Breast epithelium (tissue), 4 donors: Measurements from ENCODE around the gene ZNF423. TPM values are rescaled to one million over a fixed set of nuclear protein-coding genes. Genes with fewer than 3 reads are reported as not detected.

ENCODE experiments used
- DNase-seq, 2 donors: peaks; one replicate each; pipeline ENCODE4 v3.0.0-alpha.2; 2019; ENCODE audit warnings: low spot score in 2 of 2
- H3K27ac ChIP-seq, 2 donors: fragments of 200-600 bp; sonication (generic) in 1 of 2; one replicate each; pipeline ENCODE4 v1.5.1; 2016 to 2019; ENCODE audit warnings: mild to moderate bottlenecking in 1 of 2
- H3K27me3 ChIP-seq, 2 donors: fragments of 200-600 bp; sonication (generic) in 1 of 2; one replicate each; pipeline versions ENCODE4 v1.5.1 to v1.6.0; 2017 to 2019; ENCODE audit warnings: control low read depth in 1 of 2, mild to moderate bottlenecking in 1 of 2
- H3K36me3 ChIP-seq: fragments of 200-600 bp; one replicate; pipeline ENCODE4 v1.5.1; 2019
- H3K4me1 ChIP-seq, 2 donors: fragments of 200-600 bp; sonication (generic); one replicate each; pipeline ENCODE4 v1.5.1; 2016 to 2019; ENCODE audit warnings: control low read depth in 1 of 2
- H3K4me3 ChIP-seq, 3 donors: fragments of 200-600 bp; sonication (generic); 1 replicate in 2 of 3; 2 replicates in 1 of 3; pipeline ENCODE4 v1.5.1; 2016 to 2019; ENCODE audit warnings: mild to moderate bottlenecking in 3 of 3, moderate library complexity in 2 of 3
- H3K9me3 ChIP-seq, 2 donors: fragments of 200-600 bp; sonication (generic) in 1 of 2; one replicate each; pipeline ENCODE4 v1.5.1; 2016 to 2019; ENCODE audit warnings: control low read depth in 1 of 2
- POLR2A ChIP-seq: fragments of 450-650 bp; IDR thresholded peaks from one replicate; pipeline ENCODE4 v1.6.1; 2016; ENCODE audit warnings: antibody characterized with exemption, mild to moderate bottlenecking, moderate library complexity
- POLR2AphosphoS5 ChIP-seq, 3 donors: sonication (generic); formaldehyde crosslinking; IDR thresholded peaks; one replicate each; pipeline ENCODE4 v1.6.1; 2017; ENCODE audit warnings: antibody characterized with exemption in 3 of 3
- intact Hi-C: fragments of 100-400 bp; cut with DNase I; formaldehyde crosslinking; loops from one replicate; pipeline ENCODE4 v1.15.1; 2023; ENCODE audit warnings: low total_unique reads
- total RNA-seq, 3 donors: library from RNA; depleted of rRNA; stranded (reverse); fragments of >200 nt; gene quantifications; one replicate each; pipeline ENCODE4 v1.1.0, GENCODE V29; 2016
- TF ChIP-seq, protein P1 (sequence below), 3 donors: fragments of 450-650 bp; IDR thresholded peaks; one replicate each; pipeline ENCODE4 v1.5.1; 2016 to 2017; ENCODE audit warnings: antibody characterized with exemption in 3 of 3, mild to moderate bottlenecking in 3 of 3, moderate library complexity in 3 of 3

The ZNF423 gene
- total RNA-seq, 3 donors from 2014 or later, result 4.7 to 8.0 (median 5.9) TPM

DNA sequence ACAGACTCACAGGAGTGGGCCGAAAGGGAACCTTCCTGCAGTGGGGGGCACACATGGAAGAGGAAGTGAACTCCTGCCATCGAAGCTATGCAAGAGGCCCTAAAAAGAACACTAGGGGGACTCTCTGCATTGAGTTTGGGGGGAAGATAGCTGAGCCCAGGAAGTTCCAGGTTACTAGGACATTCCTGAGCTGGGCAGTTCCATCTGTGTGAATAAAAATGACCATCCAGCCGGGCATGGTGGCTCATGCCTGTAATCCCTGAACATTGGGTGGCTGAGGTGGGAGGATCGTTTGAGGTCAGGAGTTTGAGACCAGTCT, 211.8 kb downstream of the ZNF423 start:
- H3K36me3 ChIP-seq, result no peaks in the 10 kb centered on the region
- no peaks in the 10 kb centered on the region for H3K27me3 ChIP-seq
- no peak for DNase-seq
- TF ChIP-seq POLR2AphosphoS5 (IDR thresholded peaks at IDR 0.05) (no peak), POLR2A (no peak)
- TF ChIP-seq, protein P1, sequence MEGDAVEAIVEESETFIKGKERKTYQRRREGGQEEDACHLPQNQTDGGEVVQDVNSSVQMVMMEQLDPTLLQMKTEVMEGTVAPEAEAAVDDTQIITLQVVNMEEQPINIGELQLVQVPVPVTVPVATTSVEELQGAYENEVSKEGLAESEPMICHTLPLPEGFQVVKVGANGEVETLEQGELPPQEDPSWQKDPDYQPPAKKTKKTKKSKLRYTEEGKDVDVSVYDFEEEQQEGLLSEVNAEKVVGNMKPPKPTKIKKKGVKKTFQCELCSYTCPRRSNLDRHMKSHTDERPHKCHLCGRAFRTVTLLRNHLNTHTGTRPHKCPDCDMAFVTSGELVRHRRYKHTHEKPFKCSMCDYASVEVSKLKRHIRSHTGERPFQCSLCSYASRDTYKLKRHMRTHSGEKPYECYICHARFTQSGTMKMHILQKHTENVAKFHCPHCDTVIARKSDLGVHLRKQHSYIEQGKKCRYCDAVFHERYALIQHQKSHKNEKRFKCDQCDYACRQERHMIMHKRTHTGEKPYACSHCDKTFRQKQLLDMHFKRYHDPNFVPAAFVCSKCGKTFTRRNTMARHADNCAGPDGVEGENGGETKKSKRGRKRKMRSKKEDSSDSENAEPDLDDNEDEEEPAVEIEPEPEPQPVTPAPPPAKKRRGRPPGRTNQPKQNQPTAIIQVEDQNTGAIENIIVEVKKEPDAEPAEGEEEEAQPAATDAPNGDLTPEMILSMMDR (IDR thresholded peaks at IDR 0.05), result no peak
- peaks cover 15 to 25% of the 10 kb centered on the region in 2 donors for H3K9me3 ChIP-seq
- intact Hi-C loops, result no loop called here
- no peak overlapping the region for H3K4me3 ChIP-seq
- H3K4me1 ChIP-seq, result no peaks in the 10 kb centered on the region
- peak overlapping the region in 1 of 2 donors; percentile 43 for H3K27ac ChIP-seq

DNA sequence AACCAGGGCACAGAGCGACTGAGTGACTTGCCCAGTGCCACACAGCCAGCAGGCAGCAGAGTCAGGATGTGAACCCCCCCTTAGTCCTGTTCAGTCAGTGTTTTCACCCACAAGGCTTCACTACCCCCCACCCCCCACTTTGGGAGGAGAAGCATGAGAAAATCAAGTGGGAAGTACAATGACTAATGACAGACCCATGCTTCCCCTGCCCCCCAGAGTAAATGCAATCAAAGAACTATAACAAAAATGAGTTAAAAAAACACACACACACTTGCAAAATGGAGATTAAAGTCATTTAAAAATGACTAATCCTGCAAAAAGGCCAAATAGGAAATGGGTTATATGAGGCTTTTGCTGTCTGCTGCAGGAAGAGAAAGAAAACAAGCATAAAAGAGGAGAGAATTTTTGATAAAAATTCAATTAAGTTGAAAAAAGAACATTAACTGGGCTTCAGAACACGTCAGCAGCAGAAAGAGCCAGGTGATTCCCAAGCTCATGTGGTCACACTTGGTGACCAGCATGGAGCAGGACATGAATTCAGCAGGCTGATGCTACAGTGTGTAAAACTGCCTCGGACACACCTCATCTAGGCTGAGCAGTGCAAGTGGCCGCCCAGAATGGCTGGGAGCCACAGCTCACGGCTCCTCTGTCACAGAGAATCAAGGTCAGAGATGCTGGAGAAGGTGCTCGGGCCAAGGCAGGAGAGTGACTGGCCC, 212.3 kb downstream of the ZNF423 start:
- no peak for TF ChIP-seq POLR2AphosphoS5 (IDR thresholded peaks at IDR 0.05)
- TF ChIP-seq, protein P1 (IDR thresholded peaks at IDR 0.05), result no peak
- TF ChIP-seq POLR2A, result no peak
- peaks cover 15 to 20% of the 10 kb centered on the region in 2 donors for H3K9me3 ChIP-seq

DNA sequence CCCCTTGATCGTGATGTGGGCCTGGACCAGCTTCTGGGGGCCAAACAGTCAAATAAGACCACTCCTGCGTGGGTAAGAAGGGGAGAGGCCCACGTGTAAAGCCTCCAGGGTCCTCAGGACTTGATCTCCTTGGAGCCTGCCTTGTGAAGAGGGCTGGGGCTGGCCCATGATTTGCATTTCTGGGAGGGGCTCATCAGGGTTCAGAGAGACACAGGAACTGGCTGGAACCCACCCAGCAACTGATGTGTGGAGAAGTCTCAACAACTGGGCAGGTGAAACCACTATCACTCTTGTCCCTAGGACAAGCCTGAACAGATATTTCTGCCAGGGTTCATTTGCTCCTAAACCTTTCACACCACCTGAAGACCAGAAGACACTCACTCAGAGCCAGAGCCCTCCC, 214.7 kb downstream of the ZNF423 start:
- H3K4me3 ChIP-seq, result no peak overlapping the region
- TF ChIP-seq, protein P1 (IDR thresholded peaks at IDR 0.05), result no peak
- no peak for TF ChIP-seq POLR2A
- TF ChIP-seq POLR2AphosphoS5 (IDR thresholded peaks at IDR 0.05), result no peak
- no peak for DNase-seq
- H3K27ac ChIP-seq, result no peak overlapping the region
- peaks cover 0 to 4% of the 10 kb centered on the region in 2 donors for H3K9me3 ChIP-seq
- intact Hi-C loops, result no loop called here
- H3K4me1 ChIP-seq, result no peaks in the 10 kb centered on the region
- no peaks in the 10 kb centered on the region for H3K27me3 ChIP-seq
- no peaks in the 10 kb centered on the region for H3K36me3 ChIP-seq

More for the DNA sequence above, 212.3 kb downstream of the ZNF423 start:
- Histone ChIP-seq H3K27ac (peak overlapping the region in 1 of 2 donors; percentile 43), H3K4me3 (no peak overlapping the region), H3K4me1 (no peaks in the 10 kb centered on the region), H3K36me3 (no peaks in the 10 kb centered on the region), H3K27me3 (no peaks in the 10 kb centered on the region)
- no peak for DNase-seq
- intact Hi-C loops, result no loop called here

DNA sequence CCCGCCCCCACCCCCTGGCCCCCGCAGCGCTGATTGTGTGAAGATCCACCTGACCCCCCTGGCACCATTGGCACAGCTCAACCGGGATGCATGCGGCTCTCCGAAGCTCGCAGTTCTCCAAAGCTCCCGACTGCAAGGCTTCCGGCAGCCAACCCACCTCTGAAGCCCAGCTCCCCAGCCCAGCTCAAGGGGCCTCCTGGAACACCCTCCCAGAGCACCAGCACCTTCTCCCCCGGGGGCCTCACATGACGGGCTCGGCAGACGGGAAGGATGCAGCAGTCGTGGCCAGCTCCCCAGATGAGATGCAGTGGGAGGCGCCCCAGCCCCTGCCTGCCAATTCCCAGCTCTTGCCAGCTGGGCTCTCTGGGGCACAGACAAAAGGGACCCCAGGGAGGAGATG, 215.3 kb downstream of the ZNF423 start:
- no peaks in the 10 kb centered on the region for H3K27me3 ChIP-seq
- no peaks in the 10 kb centered on the region for H3K36me3 ChIP-seq
- H3K4me3 ChIP-seq, result no peak overlapping the region
- peaks cover 0 to 2% of the 10 kb centered on the region in 2 donors for H3K9me3 ChIP-seq
- no peak for DNase-seq
- no peak for TF ChIP-seq POLR2AphosphoS5 (IDR thresholded peaks at IDR 0.05)
- TF ChIP-seq POLR2A, result no peak
- TF ChIP-seq, protein P1 (IDR thresholded peaks at IDR 0.05), result no peak
- no peaks in the 10 kb centered on the region for H3K4me1 ChIP-seq
- peak overlapping the region in 1 of 2 donors; percentile 71 for H3K27ac ChIP-seq
- intact Hi-C loops, result no loop called here

DNA sequence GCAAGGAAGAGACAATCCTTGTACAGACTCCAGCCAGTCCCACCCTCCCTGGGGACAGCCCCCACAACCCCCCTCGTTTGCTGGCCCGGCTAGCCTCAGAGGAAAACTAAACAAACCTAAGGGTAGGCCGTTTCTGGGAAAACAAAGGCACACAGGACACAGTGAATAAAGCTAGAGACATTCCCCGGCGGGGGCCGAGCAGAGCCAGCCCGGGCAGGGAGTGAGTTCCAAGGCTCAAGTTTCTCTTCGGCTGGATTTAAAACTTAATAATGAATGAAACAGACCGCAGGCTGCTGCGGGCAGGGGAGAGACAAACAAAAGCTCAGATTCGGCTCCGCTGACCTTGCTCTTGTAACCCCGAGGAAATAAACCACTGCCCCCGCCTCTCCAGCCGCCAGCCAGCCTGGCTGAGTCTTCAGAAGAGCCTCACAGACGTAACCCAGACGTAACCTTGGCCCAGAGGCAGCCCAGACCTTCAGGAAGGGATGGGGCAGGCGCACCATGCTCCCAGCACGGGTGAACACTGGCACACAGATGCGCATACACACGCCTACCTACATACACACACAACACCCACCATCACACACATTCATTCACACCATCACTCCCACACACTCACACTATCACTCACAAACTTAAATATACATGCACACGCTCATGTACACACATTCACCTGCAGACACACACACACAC, 216.0 kb downstream of the ZNF423 start:
- Histone ChIP-seq H3K36me3 (no peaks in the 10 kb centered on the region), H3K9me3 (no peaks in the 10 kb centered on the region), H3K4me3 (peak overlapping the region in 1 of 3 donors; percentile 37), H3K27me3 (no peaks in the 10 kb centered on the region), H3K27ac (peak overlapping the region in 1 of 2 donors; percentile 71), H3K4me1 (no peaks in the 10 kb centered on the region)
- intact Hi-C loops, result loop anchor here (5.0 kb wide), 1 partner anchor 212 kb away; no protein-coding TSS in a partner anchor
- no peak for DNase-seq
- TF ChIP-seq, protein P1 (IDR thresholded peaks at IDR 0.05), result no peak
- TF ChIP-seq POLR2A, result no peak
- TF ChIP-seq POLR2AphosphoS5 (IDR thresholded peaks at IDR 0.05), result no peak
